GM21367 (cell line): ENCODE results near the gene PDZRN3.

Experiments
- ATAC-seq: cut with Tn5 transposase; IDR thresholded peaks from one replicate; pipeline ENCODE4 v1.9.1; 2021; ENCODE audit not compliant: unreplicated experiment

Gene PDZRN3

GRCh38 chr3:73558727-73559075 is 66.0 kb downstream of the PDZRN3 start:
- ATAC-seq, result no peak

GRCh38 chr3:73557986-73558726 is 66.6 kb downstream of the PDZRN3 start:
- no peak for ATAC-seq

GRCh38 chr3:73556520-73557372 is 68.0 kb downstream of the PDZRN3 start:
- no peak for ATAC-seq

GRCh38 chr3:73555076-73555475 is 69.7 kb downstream of the PDZRN3 start:
- ATAC-seq, result no peak

- ATAC-seq, result no peak
Measured at GRCh38 chr3:73552700-73553099, 72.0 kb downstream of the PDZRN3 start.

GRCh38 chr3:73550032-73550431 is 74.7 kb downstream of the PDZRN3 start:
- no peak for ATAC-seq

GRCh38 chr3:73549051-73549600 is 75.6 kb downstream of the PDZRN3 start:
- no peak for ATAC-seq

GRCh38 chr3:73548436-73548835 is 76.3 kb downstream of the PDZRN3 start:
- no peak for ATAC-seq

GRCh38 chr3:73547427-73548248 is 77.1 kb downstream of the PDZRN3 start:
- ATAC-seq, result no peak

- no peak for ATAC-seq
Measured at GRCh38 chr3:73546961-73547360, 77.8 kb downstream of the PDZRN3 start.

GRCh38 chr3:73543412-73543811 is 81.3 kb downstream of the PDZRN3 start:
- no peak for ATAC-seq

GRCh38 chr3:73542136-73542535 is 82.6 kb downstream of the PDZRN3 start:
- ATAC-seq, result no peak

GRCh38 chr3:73540969-73541740 is 83.6 kb downstream of the PDZRN3 start:
- no peak for ATAC-seq

GRCh38 chr3:73538486-73538885 is 86.3 kb downstream of the PDZRN3 start:
- ATAC-seq, result no peak

GRCh38 chr3:73536952-73537351 is 87.8 kb downstream of the PDZRN3 start:
- no peak for ATAC-seq

GRCh38 chr3:73536336-73536895 is 88.3 kb downstream of the PDZRN3 start:
- ATAC-seq, result no peak

- ATAC-seq, result no peak
Measured at GRCh38 chr3:73535931-73536330, 88.8 kb downstream of the PDZRN3 start.

- ATAC-seq, result no peak
Measured at GRCh38 chr3:73535137-73535536, 89.6 kb downstream of the PDZRN3 start.

- no peak for ATAC-seq
Measured at GRCh38 chr3:73530022-73530396, 94.7 kb downstream of the PDZRN3 start.
